Fibroblast of lung (primary cell): ENCODE measurements around the gene INCA1. TPM values are rescaled to one million over a fixed set of nuclear protein-coding genes. Genes with fewer than 3 reads are reported as not detected.

ENCODE experiments used
- DNase-seq, 2 donors: peaks; one replicate each; pipeline versions ENCODE4 v3.0.0 to v3.0.0-alpha.2; 2010; ENCODE audit warnings: low read depth in 2 of 2
- H2AFZ ChIP-seq: 2 replicates; pipeline ENCODE4 v1.5.1; 2012; ENCODE audit warnings: low read length, control low read depth, inconsistent platforms
- H3K27ac ChIP-seq: 2 replicates; pipeline ENCODE4 v1.5.1; 2011; ENCODE audit warnings: low read length, control low read depth; ENCODE audit not compliant: insufficient read depth
- H3K27me3 ChIP-seq: 2 replicates; pipeline ENCODE4 v1.5.1; 2011; ENCODE audit warnings: mild to moderate bottlenecking, low read length; ENCODE audit not compliant: control insufficient read depth, insufficient read depth
- H3K36me3 ChIP-seq: 2 replicates; pipeline ENCODE4 v1.5.1; 2011; ENCODE audit warnings: low read length; ENCODE audit not compliant: control insufficient read depth, insufficient read depth
- H3K4me1 ChIP-seq: 2 replicates; pipeline ENCODE4 v1.5.1; 2011; ENCODE audit warnings: low read length; ENCODE audit not compliant: control insufficient read depth, insufficient read depth; ENCODE audit errors: extremely low read depth
- H3K4me2 ChIP-seq: 2 replicates; pipeline ENCODE4 v1.5.1; 2011; ENCODE audit warnings: low read length, control low read depth; ENCODE audit not compliant: insufficient read depth; ENCODE audit errors: extremely low read depth
- H3K4me3 ChIP-seq, 4 experiments: fragments of 200-600 bp in 1 of 4; sonication (generic) in 1 of 4; replicated peaks in 1 of 4; 2 replicates each; pipeline ENCODE4 v1.5.1; 2011 to 2016; ENCODE audit warnings: low read length in 4 of 4, low read depth in 3 of 4, mild to moderate bottlenecking in 3 of 4, control low read depth in 2 of 4, inconsistent platforms in 1 of 4, mixed read lengths in 1 of 4; ENCODE audit not compliant: insufficient read depth in 1 of 4; ENCODE audit errors: control extremely low read depth in 1 of 4
- H3K79me2 ChIP-seq: 2 replicates; pipeline ENCODE4 v1.5.1; 2012; ENCODE audit warnings: mild to moderate bottlenecking, low read length, inconsistent platforms; ENCODE audit not compliant: control insufficient read depth, insufficient read depth
- H3K9ac ChIP-seq: 2 replicates; pipeline ENCODE4 v1.5.1; 2011; ENCODE audit warnings: mild to moderate bottlenecking, low read length, control low read depth; ENCODE audit not compliant: insufficient read depth
- H3K9me3 ChIP-seq: 2 replicates; pipeline ENCODE4 v1.5.1; 2012; ENCODE audit warnings: low read depth, low read length; ENCODE audit not compliant: control insufficient read depth, insufficient read depth
- H4K20me1 ChIP-seq: 2 replicates; pipeline ENCODE4 v1.5.1; 2011; ENCODE audit warnings: low read length; ENCODE audit not compliant: control insufficient read depth, insufficient read depth; ENCODE audit errors: extremely low read depth
- CTCF ChIP-seq, 2 donors: IDR thresholded peaks in 1 of 2; conservative IDR thresholded peaks in 1 of 2; 1 replicate in 1 of 2; 2 replicates in 1 of 2; pipeline ENCODE4 v1.5.1; 2011 to 2012; ENCODE audit warnings: low read length in 2 of 2, control low read depth in 1 of 2, inconsistent platforms in 1 of 2, low read depth in 1 of 2, mild to moderate bottlenecking in 1 of 2
- EZH2 ChIP-seq: IDR thresholded peaks from 2 replicates; pipeline ENCODE4 v1.5.1; 2012; ENCODE audit warnings: low read length, control low read depth, mild to moderate bottlenecking; ENCODE audit errors: missing control alignments
- polyA plus RNA-seq, 2 donors: library from polyadenylated mRNA; depleted of rRNA in 1 of 2; stranded (reverse) in 1 of 2; unstranded in 1 of 2; fragments of >200 nt; gene quantifications; 2 replicates each; pipeline ENCODE4 v1.2.1, GENCODE V29; 2011 to 2012; ENCODE audit warnings: missing spikeins in 1 of 2
- total RNA-seq: library from RNA; depleted of rRNA; stranded (reverse); fragments of >200 nt; gene quantifications from 2 replicates; pipeline ENCODE4 v1.2.1, GENCODE V29; 2014

The INCA1 gene
- total and polyA plus RNA-seq, 2 donors (not counting 1 experiment from before 2014, with no cell fraction given), result 0.28 to 0.33 TPM

GRCh38 chr17:4941319-4941610, 56.1 kb downstream of the INCA1 start:
- H3K79me2 ChIP-seq, result peaks cover 74% of the 10 kb centered on the region
- H2AFZ ChIP-seq, result no peak overlapping the region
- H4K20me1 ChIP-seq, result no peaks in the 10 kb centered on the region
- H3K9me3 ChIP-seq, result no peaks in the 10 kb centered on the region
- peak overlapping the region; percentile 89 for H3K27ac ChIP-seq
- peaks cover 30% of the 10 kb centered on the region for H3K4me1 ChIP-seq
- TF ChIP-seq CTCF (conservative IDR thresholded peaks at IDR 0.05 in 1 of 2, IDR thresholded peaks at IDR 0.05 in 1 of 2; ENCODE audit: low read depth in 1 of 2, low read length in 2 of 2) (no peak), EZH2 (no peak)
- peak overlapping the region; percentile 77 to 93 (median 83) for H3K4me3 ChIP-seq
- H3K36me3 ChIP-seq, result peaks cover 32% of the 10 kb centered on the region
- H3K4me2 ChIP-seq, result peak overlapping the region; percentile 95
- H3K27me3 ChIP-seq, result no peaks in the 10 kb centered on the region
- no peak for DNase-seq
- H3K9ac ChIP-seq, result peak overlapping the region; percentile 45

- Histone ChIP-seq H3K79me2 (peaks cover 69% of the 10 kb centered on the region), H3K27me3 (no peaks in the 10 kb centered on the region), H3K27ac (peak overlapping the region; percentile 89), H3K4me2 (peak overlapping the region; percentile 95), H2AFZ (peak overlapping the region; percentile 79), H3K36me3 (peaks cover 35% of the 10 kb centered on the region), H3K4me1 (peaks cover 29% of the 10 kb centered on the region), H4K20me1 (no peaks in the 10 kb centered on the region), H3K9ac (peak overlapping the region; percentile 78), H3K9me3 (no peaks in the 10 kb centered on the region), H3K4me3 (peak overlapping the region; percentile 77 to 93 (median 83))
- TF ChIP-seq EZH2 (no peak), CTCF (conservative IDR thresholded peaks at IDR 0.05 in 1 of 2, IDR thresholded peaks at IDR 0.05 in 1 of 2; ENCODE audit: low read depth in 1 of 2, low read length in 2 of 2) (no peak)
- DNase-seq, result no peak
These were observed 56.6 kb downstream of the INCA1 start for GRCh38 chr17:4940555-4941318.

GRCh38 chr17:4939796-4940554, 57.3 kb downstream of the INCA1 start, which contains the start of the genes RNF167 and SLC25A11:
Gene RNF167, plus strand, starts transcription at chr17:4940268. Its CDS starts 642 bp downstream, at chr17:4940910.
Gene SLC25A11, minus strand, starts transcription at chr17:4940046. Its CDS starts 136 bp downstream, at chr17:4939910.
- Histone ChIP-seq H4K20me1 (no peaks in the 10 kb centered on the region), H3K36me3 (peaks cover 34% of the 10 kb centered on the region), H3K9me3 (no peaks in the 10 kb centered on the region), H3K27ac (peak within 1 kb of the TSS; percentile 89), H2AFZ (peak within 1 kb of the TSS; percentile 79), H3K4me1 (peaks cover 25% of the 10 kb centered on the region), H3K9ac (peak within 1 kb of the TSS; percentile 78), H3K27me3 (no peaks in the 10 kb centered on the region), H3K79me2 (peaks cover 61% of the 10 kb centered on the region), H3K4me2 (peak within 1 kb of the TSS; percentile 100), H3K4me3 (peak within 1 kb of the TSS; percentile 77 to 93 (median 83))
- TF ChIP-seq EZH2 (no peak), CTCF (conservative IDR thresholded peaks at IDR 0.05 in 1 of 2, IDR thresholded peaks at IDR 0.05 in 1 of 2; ENCODE audit: low read depth in 1 of 2, low read length in 2 of 2) (no peak)
- peak; percentile 99 to 100 for DNase-seq
